ENCODE data around the gene NEK2.

Gene NEK2

GRCh38 chr1:211713231-211713630, 37.8 kb upstream of the NEK2 start:
- TF ChIP-seq YY1 (IDR thresholded peaks at IDR 0.05; ENCODE audit: low read depth) = no peak
- no peak for TF ChIP-seq TAF1 (IDR thresholded peaks at IDR 0.05; ENCODE audit: low read depth)
- no peak for TF ChIP-seq NFIC (IDR thresholded peaks at IDR 0.05)
- TF ChIP-seq CREB1 (IDR thresholded peaks at IDR 0.05; ENCODE audit: low read depth) = no peak
- no peak for TF ChIP-seq ZBTB7A (IDR thresholded peaks at IDR 0.05; ENCODE audit: low read depth)

- no peak for TF ChIP-seq REST (IDR thresholded peaks at IDR 0.05; ENCODE audit: low read depth)
- TF ChIP-seq MAX (IDR thresholded peaks at IDR 0.05) = no peak
- TF ChIP-seq ZBTB7A (IDR thresholded peaks at IDR 0.05; ENCODE audit: low read depth) = no peak
- TF ChIP-seq NFIC (IDR thresholded peaks at IDR 0.05) = no peak
- no peak for TF ChIP-seq RAD21 (IDR thresholded peaks at IDR 0.05; ENCODE audit: low read depth)
- TF ChIP-seq TAF1 (IDR thresholded peaks at IDR 0.05; ENCODE audit: low read depth) = no peak
- TF ChIP-seq TEAD4 (IDR thresholded peaks at IDR 0.05) = no peak
- no peak for TF ChIP-seq EP300 (IDR thresholded peaks at IDR 0.05; ENCODE audit: borderline replicate concordance)
- no peak for TF ChIP-seq YY1 (IDR thresholded peaks at IDR 0.05; ENCODE audit: low read depth)
- no peak for TF ChIP-seq EGR1 (IDR thresholded peaks at IDR 0.05)
- TF ChIP-seq FOXM1 (IDR thresholded peaks at IDR 0.05; ENCODE audit: borderline replicate concordance, low read depth) = no peak
- TF ChIP-seq TCF12 (IDR thresholded peaks at IDR 0.05; ENCODE audit: low read depth) = no peak
- TF ChIP-seq CEBPB (IDR thresholded peaks at IDR 0.05) = no peak
- TF ChIP-seq CREB1 (IDR thresholded peaks at IDR 0.05; ENCODE audit: low read depth) = no peak
- TF ChIP-seq USF1 (IDR thresholded peaks at IDR 0.05) = no peak
Measured at GRCh38 chr1:211711315-211711705, 35.9 kb upstream of the NEK2 start.

- TF ChIP-seq FOXM1 (IDR thresholded peaks at IDR 0.05; ENCODE audit: borderline replicate concordance, low read depth) (no peak), CREB1 (IDR thresholded peaks at IDR 0.05; ENCODE audit: low read depth) (no peak), MAX (IDR thresholded peaks at IDR 0.05) (no peak)
Measured at GRCh38 chr1:211710566-211711314, 35.3 kb upstream of the NEK2 start.

DNA sequence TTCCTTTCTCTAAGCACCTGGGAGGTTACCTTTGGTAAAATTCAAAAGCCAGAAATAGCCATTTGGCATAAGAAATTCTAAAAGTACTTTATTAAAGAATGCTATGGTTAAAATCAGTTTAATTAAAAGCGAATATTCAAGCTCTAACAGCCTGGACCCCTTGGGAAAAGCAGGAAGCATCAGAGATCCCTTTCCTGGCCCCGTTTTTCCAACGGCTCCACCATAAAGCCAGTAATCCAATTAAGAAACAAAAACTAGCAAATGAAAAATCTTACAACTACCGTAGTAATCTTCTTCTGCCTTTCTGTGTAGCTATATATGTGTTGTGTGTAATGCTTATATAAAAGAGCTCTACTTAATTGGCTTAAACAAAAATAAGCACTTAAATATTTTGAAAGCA, 33.5 kb upstream of the NEK2 start:
- TF ChIP-seq TAF1 (IDR thresholded peaks at IDR 0.05; ENCODE audit: low read depth) (no peak), FOXM1 (IDR thresholded peaks at IDR 0.05; ENCODE audit: borderline replicate concordance, low read depth) (no peak), YY1 (IDR thresholded peaks at IDR 0.05; ENCODE audit: low read depth) (no peak), EP300 (IDR thresholded peaks at IDR 0.05; ENCODE audit: borderline replicate concordance) (no peak), CEBPB (IDR thresholded peaks at IDR 0.05) (no peak), USF1 (IDR thresholded peaks at IDR 0.05) (no peak), CREB1 (IDR thresholded peaks at IDR 0.05; ENCODE audit: low read depth) (no peak), RAD21 (IDR thresholded peaks at IDR 0.05; ENCODE audit: low read depth) (no peak), MAX (IDR thresholded peaks at IDR 0.05) (no peak), TCF12 (IDR thresholded peaks at IDR 0.05; ENCODE audit: low read depth) (no peak), TEAD4 (IDR thresholded peaks at IDR 0.05) (no peak), ZBTB7A (IDR thresholded peaks at IDR 0.05; ENCODE audit: low read depth) (no peak), NFIC (IDR thresholded peaks at IDR 0.05) (no peak), REST (IDR thresholded peaks at IDR 0.05; ENCODE audit: low read depth) (no peak), EGR1 (IDR thresholded peaks at IDR 0.05) (no peak)

- TF ChIP-seq MAX (IDR thresholded peaks at IDR 0.05) (no peak), ZBTB7A (IDR thresholded peaks at IDR 0.05; ENCODE audit: low read depth) (no peak), EGR1 (IDR thresholded peaks at IDR 0.05) (no peak), USF1 (IDR thresholded peaks at IDR 0.05) (no peak), RAD21 (IDR thresholded peaks at IDR 0.05; ENCODE audit: low read depth) (no peak), FOXM1 (IDR thresholded peaks at IDR 0.05; ENCODE audit: borderline replicate concordance, low read depth) (no peak), TAF1 (IDR thresholded peaks at IDR 0.05; ENCODE audit: low read depth) (no peak), REST (IDR thresholded peaks at IDR 0.05; ENCODE audit: low read depth) (no peak), NFIC (IDR thresholded peaks at IDR 0.05) (no peak), TEAD4 (IDR thresholded peaks at IDR 0.05) (no peak), CEBPB (IDR thresholded peaks at IDR 0.05) (no peak), CREB1 (IDR thresholded peaks at IDR 0.05; ENCODE audit: low read depth) (no peak)
Measured at GRCh38 chr1:211708006-211708405, 32.6 kb upstream of the NEK2 start.
